ENCODE results near the gene TEX22.
"Not testable (repeated sequence)": the region's sequence is repeated elsewhere in the genome, so short reads cannot be mapped to it uniquely, and the experiment has no call there.

DNA sequence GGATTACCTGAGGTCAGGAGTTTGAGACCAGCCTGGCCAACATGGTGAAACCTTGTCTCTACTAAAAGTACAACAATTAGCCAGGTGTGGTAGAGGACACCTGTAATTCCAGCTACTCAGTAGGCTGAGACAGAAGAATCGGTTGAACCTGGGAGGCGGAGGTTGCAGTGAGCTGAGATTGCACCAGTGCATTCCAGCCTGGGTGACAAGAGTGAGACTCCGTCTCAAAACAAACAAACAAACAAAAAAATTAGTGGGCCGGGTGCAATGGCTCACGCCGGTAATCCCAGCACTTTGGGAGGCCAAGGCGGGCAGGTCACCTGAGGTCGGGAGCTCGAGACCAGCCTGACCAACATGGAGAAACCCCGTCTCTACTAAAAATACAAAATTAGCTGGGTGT lies 36.9 kb upstream of the TEX22 start:
- TF ChIP-seq, protein P1, sequence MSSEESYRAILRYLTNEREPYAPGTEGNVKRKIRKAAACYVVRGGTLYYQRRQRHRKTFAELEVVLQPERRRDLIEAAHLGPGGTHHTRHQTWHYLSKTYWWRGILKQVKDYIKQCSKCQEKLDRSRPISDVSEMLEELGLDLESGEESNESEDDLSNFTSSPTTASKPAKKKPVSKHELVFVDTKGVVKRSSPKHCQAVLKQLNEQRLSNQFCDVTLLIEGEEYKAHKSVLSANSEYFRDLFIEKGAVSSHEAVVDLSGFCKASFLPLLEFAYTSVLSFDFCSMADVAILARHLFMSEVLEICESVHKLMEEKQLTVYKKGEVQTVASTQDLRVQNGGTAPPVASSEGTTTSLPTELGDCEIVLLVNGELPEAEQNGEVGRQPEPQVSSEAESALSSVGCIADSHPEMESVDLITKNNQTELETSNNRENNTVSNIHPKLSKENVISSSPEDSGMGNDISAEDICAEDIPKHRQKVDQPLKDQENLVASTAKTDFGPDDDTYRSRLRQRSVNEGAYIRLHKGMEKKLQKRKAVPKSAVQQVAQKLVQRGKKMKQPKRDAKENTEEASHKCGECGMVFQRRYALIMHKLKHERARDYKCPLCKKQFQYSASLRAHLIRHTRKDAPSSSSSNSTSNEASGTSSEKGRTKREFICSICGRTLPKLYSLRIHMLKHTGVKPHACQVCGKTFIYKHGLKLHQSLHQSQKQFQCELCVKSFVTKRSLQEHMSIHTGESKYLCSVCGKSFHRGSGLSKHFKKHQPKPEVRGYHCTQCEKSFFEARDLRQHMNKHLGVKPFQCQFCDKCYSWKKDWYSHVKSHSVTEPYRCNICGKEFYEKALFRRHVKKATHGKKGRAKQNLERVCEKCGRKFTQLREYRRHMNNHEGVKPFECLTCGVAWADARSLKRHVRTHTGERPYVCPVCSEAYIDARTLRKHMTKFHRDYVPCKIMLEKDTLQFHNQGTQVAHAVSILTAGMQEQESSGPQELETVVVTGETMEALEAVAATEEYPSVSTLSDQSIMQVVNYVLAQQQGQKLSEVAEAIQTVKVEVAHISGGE (tag by site-specific recombination; conservative IDR thresholded peaks at IDR 0.05; ENCODE audit: low read depth) = not testable (repeated sequence)
- TF ChIP-seq SP2 (tag by site-specific recombination; IDR thresholded peaks at IDR 0.05) = not testable (repeated sequence)
- TF ChIP-seq, protein P2, sequence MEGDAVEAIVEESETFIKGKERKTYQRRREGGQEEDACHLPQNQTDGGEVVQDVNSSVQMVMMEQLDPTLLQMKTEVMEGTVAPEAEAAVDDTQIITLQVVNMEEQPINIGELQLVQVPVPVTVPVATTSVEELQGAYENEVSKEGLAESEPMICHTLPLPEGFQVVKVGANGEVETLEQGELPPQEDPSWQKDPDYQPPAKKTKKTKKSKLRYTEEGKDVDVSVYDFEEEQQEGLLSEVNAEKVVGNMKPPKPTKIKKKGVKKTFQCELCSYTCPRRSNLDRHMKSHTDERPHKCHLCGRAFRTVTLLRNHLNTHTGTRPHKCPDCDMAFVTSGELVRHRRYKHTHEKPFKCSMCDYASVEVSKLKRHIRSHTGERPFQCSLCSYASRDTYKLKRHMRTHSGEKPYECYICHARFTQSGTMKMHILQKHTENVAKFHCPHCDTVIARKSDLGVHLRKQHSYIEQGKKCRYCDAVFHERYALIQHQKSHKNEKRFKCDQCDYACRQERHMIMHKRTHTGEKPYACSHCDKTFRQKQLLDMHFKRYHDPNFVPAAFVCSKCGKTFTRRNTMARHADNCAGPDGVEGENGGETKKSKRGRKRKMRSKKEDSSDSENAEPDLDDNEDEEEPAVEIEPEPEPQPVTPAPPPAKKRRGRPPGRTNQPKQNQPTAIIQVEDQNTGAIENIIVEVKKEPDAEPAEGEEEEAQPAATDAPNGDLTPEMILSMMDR (tag by site-specific recombination; IDR thresholded peaks at IDR 0.05) = not testable (repeated sequence)
